ENCODE measurements around the gene HCAR2.
"Not testable (repeated sequence)": the region's sequence is repeated elsewhere in the genome, so short reads cannot be mapped to it uniquely, and the experiment has no call there.

HCAR2 gene

GRCh38 chr12:122716658-122717057, 13.5 kb upstream of the HCAR2 start, which contains the start of gene HCAR3:
Gene HCAR3 (minus strand): TSS chr12:122716811. CDS start chr12:122716737, 74 bp downstream.
- DNase-seq (ENCODE audit: low read depth): not testable (repeated sequence)

GRCh38 chr12:122715211-122715610, 12.1 kb upstream of the HCAR2 start:
- DNase-seq (ENCODE audit: low read depth): not testable (repeated sequence)

GRCh38 chr12:122713491-122714188, 10.5 kb upstream of the HCAR2 start:
- not testable (repeated sequence) for DNase-seq (ENCODE audit: low read depth)

- DNase-seq (ENCODE audit: low read depth): not testable (repeated sequence)
Observed at GRCh38 chr12:122711266-122711665, 8.1 kb upstream of the HCAR2 start.

GRCh38 chr12:122710341-122710740, 7.2 kb upstream of the HCAR2 start:
- not testable (repeated sequence) for DNase-seq (ENCODE audit: low read depth)

GRCh38 chr12:122709287-122709686, 6.1 kb upstream of the HCAR2 start:
- DNase-seq (ENCODE audit: low read depth): not testable (repeated sequence)

- not testable (repeated sequence) for DNase-seq (ENCODE audit: low read depth)
Observed at GRCh38 chr12:122703841-122704240, 684 bp upstream of the HCAR2 start.

GRCh38 chr12:122701481-122701880, 1.7 kb downstream of the HCAR2 start:
- not testable (repeated sequence) for DNase-seq (ENCODE audit: low read depth)

- not testable (repeated sequence) for DNase-seq (ENCODE audit: low read depth)
Observed at GRCh38 chr12:122700038-122700710, 3.0 kb downstream of the HCAR2 start.

- not testable (repeated sequence) for DNase-seq (ENCODE audit: low read depth)
Observed at GRCh38 chr12:122696922-122697321, 6.2 kb downstream of the HCAR2 start.

- no peak for DNase-seq (ENCODE audit: low read depth)
Observed at GRCh38 chr12:122691566-122691965, 11.6 kb downstream of the HCAR2 start.

- DNase-seq (ENCODE audit: low read depth): no peak
Observed at GRCh38 chr12:122688291-122688690, 14.9 kb downstream of the HCAR2 start.

GRCh38 chr12:122687086-122687485, 16.1 kb downstream of the HCAR2 start:
- DNase-seq (ENCODE audit: low read depth): no peak

GRCh38 chr12:122686538-122686937, 16.6 kb downstream of the HCAR2 start:
- DNase-seq (ENCODE audit: low read depth): no peak

GRCh38 chr12:122684297-122684813, 18.8 kb downstream of the HCAR2 start:
- no peak for DNase-seq (ENCODE audit: low read depth)

GRCh38 chr12:122681814-122682213, 21.3 kb downstream of the HCAR2 start:
- DNase-seq (ENCODE audit: low read depth): peak; percentile 73

- DNase-seq (ENCODE audit: low read depth): not testable (repeated sequence)
Observed at GRCh38 chr12:122680989-122681388, 22.2 kb downstream of the HCAR2 start.

GRCh38 chr12:122676781-122677180, 26.4 kb downstream of the HCAR2 start:
- not testable (repeated sequence) for DNase-seq (ENCODE audit: low read depth)

GRCh38 chr12:122676015-122676414, 27.1 kb downstream of the HCAR2 start:
- DNase-seq (ENCODE audit: low read depth): not testable (repeated sequence)

GRCh38 chr12:122672515-122672914, 30.6 kb downstream of the HCAR2 start:
- DNase-seq (ENCODE audit: low read depth): no peak

- DNase-seq (ENCODE audit: low read depth): peak; percentile 54
Observed at GRCh38 chr12:122669397-122670070, 33.6 kb downstream of the HCAR2 start.

GRCh38 chr12:122668268-122668667, 34.9 kb downstream of the HCAR2 start:
- no peak for DNase-seq (ENCODE audit: low read depth)

Data from GM04503 (cell line).